AG04449 (cell line): ENCODE results near the gene TXNRD2.

ENCODE experiments used
- CTCF ChIA-PET: fragments of 350-600 bp; formaldehyde crosslinking; extraction: SDS; loops from one replicate; lab custom pipeline; 2021; ENCODE audit warnings: antibody characterized with exemption; lab: Yijun Ruan, JAX
- POLR2A ChIA-PET: fragments of 400-600, 350-600 bp; formaldehyde crosslinking; extraction: SDS; loops from one replicate; lab custom pipeline; 2020; ENCODE audit warnings: antibody characterized with exemption, inconsistent platforms; lab: Yijun Ruan, JAX
- DNase-seq: peaks from one replicate; pipeline ENCODE4 v3.0.0-alpha.2; 2010; ENCODE audit warnings: low read depth, low spot score
- H3K4me3 ChIP-seq: 2 replicates; pipeline ENCODE4 v1.5.1; 2011; ENCODE audit warnings: low read depth, mild to moderate bottlenecking, control low read depth, low read length
- TF ChIP-seq, protein P1 (sequence below): IDR thresholded peaks from one replicate; pipeline ENCODE4 v1.5.1; 2011; ENCODE audit warnings: mild to moderate bottlenecking, moderate library complexity, low read length, control low read depth, inconsistent platforms; ENCODE audit not compliant: insufficient read depth; ENCODE audit errors: missing control alignments

Gene TXNRD2

DNA sequence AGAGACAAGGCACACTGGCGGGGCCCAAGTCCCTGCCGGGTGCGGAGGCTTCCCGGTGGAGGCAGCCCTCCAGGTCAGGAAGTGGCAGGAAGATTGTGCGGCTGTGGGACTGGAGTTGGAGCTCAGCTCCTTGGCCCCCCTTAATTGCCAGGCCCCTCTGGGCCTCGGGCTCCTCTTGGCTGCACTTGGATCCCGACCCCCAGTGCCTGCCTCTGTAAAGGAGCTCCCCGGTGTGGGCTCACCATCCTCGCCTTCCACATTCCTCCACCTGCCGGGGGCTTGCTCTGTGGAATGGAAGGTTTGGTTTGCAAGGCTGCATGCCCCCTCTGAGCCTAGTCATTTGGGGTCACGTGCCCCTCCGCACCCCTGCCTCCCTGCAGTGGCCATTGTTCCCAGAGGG, 38.1 kb downstream of the TXNRD2 start:
- no peak overlapping the region for H3K4me3 ChIP-seq
- ChIA-PET POLR2A (no interaction called here), CTCF (interaction anchor here (1.1 to 9.7 kb wide), 4 partner anchors 9 to 172 kb away, joined by 3 to 125 read pairs (median 40); no protein-coding TSS in a partner anchor)
- TF ChIP-seq, protein P1, sequence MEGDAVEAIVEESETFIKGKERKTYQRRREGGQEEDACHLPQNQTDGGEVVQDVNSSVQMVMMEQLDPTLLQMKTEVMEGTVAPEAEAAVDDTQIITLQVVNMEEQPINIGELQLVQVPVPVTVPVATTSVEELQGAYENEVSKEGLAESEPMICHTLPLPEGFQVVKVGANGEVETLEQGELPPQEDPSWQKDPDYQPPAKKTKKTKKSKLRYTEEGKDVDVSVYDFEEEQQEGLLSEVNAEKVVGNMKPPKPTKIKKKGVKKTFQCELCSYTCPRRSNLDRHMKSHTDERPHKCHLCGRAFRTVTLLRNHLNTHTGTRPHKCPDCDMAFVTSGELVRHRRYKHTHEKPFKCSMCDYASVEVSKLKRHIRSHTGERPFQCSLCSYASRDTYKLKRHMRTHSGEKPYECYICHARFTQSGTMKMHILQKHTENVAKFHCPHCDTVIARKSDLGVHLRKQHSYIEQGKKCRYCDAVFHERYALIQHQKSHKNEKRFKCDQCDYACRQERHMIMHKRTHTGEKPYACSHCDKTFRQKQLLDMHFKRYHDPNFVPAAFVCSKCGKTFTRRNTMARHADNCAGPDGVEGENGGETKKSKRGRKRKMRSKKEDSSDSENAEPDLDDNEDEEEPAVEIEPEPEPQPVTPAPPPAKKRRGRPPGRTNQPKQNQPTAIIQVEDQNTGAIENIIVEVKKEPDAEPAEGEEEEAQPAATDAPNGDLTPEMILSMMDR: no peak
- no peak for DNase-seq

DNA sequence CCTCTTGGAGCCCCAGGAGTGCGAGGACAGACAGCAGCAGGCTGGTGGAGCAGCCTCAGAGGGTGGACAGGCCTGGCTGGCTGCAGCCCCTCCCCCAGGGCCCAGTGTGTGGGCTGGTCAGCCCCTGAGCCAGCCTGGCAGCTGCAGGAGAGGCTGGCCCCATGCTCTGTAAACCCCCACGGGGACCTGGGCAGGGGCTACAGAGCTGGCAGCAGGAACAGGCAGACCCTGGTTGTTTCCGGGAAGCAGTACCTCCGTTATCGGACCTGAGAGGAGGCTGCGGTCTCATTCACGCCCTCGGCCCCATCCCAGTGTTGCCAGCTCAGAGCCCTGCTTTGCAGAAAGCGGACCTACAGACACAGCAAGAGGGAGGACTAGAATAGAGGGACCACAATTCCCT, 38.6 kb downstream of the TXNRD2 start:
- TF ChIP-seq, protein P1: no peak
- no peak overlapping the region for H3K4me3 ChIP-seq
- ChIA-PET CTCF (interaction anchor here (0.5 to 9.7 kb wide), 5 partner anchors 10 to 183 kb away, joined by 3 to 125 read pairs (median 4); no protein-coding TSS in a partner anchor), POLR2A (no interaction called here)
- DNase-seq: no peak

DNA sequence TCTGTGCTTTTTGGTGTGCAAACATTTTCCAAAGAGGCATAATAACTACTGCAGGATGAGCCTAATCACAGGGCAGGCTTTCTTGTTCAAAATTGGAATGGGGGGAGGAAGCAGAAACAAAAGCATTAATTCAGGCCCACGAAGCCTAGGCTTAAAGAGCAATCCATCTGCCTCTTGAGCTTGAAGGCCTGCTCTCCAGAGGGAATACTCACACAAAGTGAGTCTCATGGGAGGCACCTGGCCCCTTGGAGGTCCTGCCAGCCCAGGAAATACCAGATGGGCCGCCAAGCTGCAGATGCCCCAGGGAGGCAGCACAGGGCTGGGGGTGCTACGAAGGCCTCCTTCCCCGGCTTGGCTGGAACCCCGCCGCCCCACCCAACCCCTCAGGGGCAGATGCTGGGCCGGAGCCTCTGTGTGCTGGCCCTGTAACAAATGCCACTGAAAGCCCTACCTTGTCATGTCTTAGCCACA, 39.3 kb downstream of the TXNRD2 start:
- POLR2A ChIA-PET: interaction anchor here (0.7 kb wide), 1 partner anchor 10 kb away, joined by 3 read pairs; no protein-coding TSS in a partner anchor
- TF ChIP-seq, protein P1: no peak
- CTCF ChIA-PET: interaction anchor here (0.8 to 9.7 kb wide), 4 partner anchors 11 to 183 kb away, joined by 3 to 125 read pairs (median 40); no protein-coding TSS in a partner anchor
- no peak for DNase-seq
- H3K4me3 ChIP-seq: no peak overlapping the region

- H3K4me3 ChIP-seq: no peak overlapping the region
- TF ChIP-seq, protein P1: no peak
- DNase-seq: no peak
- ChIA-PET POLR2A (interaction anchor here (0.7 kb wide), 1 partner anchor 11 kb away, joined by 3 read pairs; no protein-coding TSS in a partner anchor), CTCF (interaction anchor here (8.3 to 9.7 kb wide), 2 partner anchors 11 to 170 kb away, joined by 76 to 125 read pairs; no protein-coding TSS in a partner anchor)
These were observed 39.9 kb downstream of the TXNRD2 start for GRCh38 chr22:19901577-19902244.

- no peak overlapping the region for H3K4me3 ChIP-seq
- TF ChIP-seq, protein P1: no peak
- CTCF ChIA-PET: interaction anchor here (1.5 to 9.7 kb wide), 3 partner anchors 9 to 169 kb away, joined by 5 to 125 read pairs (median 76); no protein-coding TSS in a partner anchor
- DNase-seq: no peak
- POLR2A ChIA-PET: interaction anchor here (0.8 kb wide), 1 partner anchor 90 kb away, joined by 4 read pairs; no protein-coding TSS in a partner anchor
These were observed 40.7 kb downstream of the TXNRD2 start for GRCh38 chr22:19900707-19901436.
